ENCODE results near the gene SPATA46. TPM values are rescaled to one million over a fixed set of nuclear protein-coding genes. Genes with fewer than 3 reads are reported as not detected.

The SPATA46 gene
- total and polyA plus RNA-seq, 2 experiments from 2014 or later, result not detected

GRCh38 chr1:162367073-162367472, 9.6 kb downstream of the SPATA46 start (continued):
- TF ChIP-seq CTCF (conservative IDR thresholded peaks at IDR 0.05; ENCODE audit: low read depth in 2 of 2), result no peak
- no peak for TF ChIP-seq ZNF114 (CRISPR knock-in tag; IDR thresholded peaks at IDR 0.05)

GRCh38 chr1:162366671-162367070, 10.0 kb downstream of the SPATA46 start:
- DNase-seq (ENCODE audit: low spot score) (no peak), ATAC-seq (peak; percentile 76)
- no peaks in the 10 kb centered on the region for H3F3A ChIP-seq (replicated peaks; ENCODE audit: low read depth)
- H3K9me2 ChIP-seq (ENCODE audit: insufficient read depth), result no peaks in the 10 kb centered on the region
- H3K9me3 Mint-ChIP-seq, result no peaks in the 10 kb centered on the region
- no peak overlapping the region for H3K4me3 ChIP-seq
- no peaks in the 10 kb centered on the region for H3K27me3 ChIP-seq (ENCODE audit: insufficient read depth)
- no peaks in the 10 kb centered on the region for H4K20me1 ChIP-seq (replicated peaks; ENCODE audit: insufficient read depth)
- no peak overlapping the region for H3K4me3 Mint-ChIP-seq
- H3K36me3 Mint-ChIP-seq (ENCODE audit: low read depth), result peaks cover 20% of the 10 kb centered on the region; the same call in 2 of the 3 replicates
- TF ChIP-seq, protein P1, sequence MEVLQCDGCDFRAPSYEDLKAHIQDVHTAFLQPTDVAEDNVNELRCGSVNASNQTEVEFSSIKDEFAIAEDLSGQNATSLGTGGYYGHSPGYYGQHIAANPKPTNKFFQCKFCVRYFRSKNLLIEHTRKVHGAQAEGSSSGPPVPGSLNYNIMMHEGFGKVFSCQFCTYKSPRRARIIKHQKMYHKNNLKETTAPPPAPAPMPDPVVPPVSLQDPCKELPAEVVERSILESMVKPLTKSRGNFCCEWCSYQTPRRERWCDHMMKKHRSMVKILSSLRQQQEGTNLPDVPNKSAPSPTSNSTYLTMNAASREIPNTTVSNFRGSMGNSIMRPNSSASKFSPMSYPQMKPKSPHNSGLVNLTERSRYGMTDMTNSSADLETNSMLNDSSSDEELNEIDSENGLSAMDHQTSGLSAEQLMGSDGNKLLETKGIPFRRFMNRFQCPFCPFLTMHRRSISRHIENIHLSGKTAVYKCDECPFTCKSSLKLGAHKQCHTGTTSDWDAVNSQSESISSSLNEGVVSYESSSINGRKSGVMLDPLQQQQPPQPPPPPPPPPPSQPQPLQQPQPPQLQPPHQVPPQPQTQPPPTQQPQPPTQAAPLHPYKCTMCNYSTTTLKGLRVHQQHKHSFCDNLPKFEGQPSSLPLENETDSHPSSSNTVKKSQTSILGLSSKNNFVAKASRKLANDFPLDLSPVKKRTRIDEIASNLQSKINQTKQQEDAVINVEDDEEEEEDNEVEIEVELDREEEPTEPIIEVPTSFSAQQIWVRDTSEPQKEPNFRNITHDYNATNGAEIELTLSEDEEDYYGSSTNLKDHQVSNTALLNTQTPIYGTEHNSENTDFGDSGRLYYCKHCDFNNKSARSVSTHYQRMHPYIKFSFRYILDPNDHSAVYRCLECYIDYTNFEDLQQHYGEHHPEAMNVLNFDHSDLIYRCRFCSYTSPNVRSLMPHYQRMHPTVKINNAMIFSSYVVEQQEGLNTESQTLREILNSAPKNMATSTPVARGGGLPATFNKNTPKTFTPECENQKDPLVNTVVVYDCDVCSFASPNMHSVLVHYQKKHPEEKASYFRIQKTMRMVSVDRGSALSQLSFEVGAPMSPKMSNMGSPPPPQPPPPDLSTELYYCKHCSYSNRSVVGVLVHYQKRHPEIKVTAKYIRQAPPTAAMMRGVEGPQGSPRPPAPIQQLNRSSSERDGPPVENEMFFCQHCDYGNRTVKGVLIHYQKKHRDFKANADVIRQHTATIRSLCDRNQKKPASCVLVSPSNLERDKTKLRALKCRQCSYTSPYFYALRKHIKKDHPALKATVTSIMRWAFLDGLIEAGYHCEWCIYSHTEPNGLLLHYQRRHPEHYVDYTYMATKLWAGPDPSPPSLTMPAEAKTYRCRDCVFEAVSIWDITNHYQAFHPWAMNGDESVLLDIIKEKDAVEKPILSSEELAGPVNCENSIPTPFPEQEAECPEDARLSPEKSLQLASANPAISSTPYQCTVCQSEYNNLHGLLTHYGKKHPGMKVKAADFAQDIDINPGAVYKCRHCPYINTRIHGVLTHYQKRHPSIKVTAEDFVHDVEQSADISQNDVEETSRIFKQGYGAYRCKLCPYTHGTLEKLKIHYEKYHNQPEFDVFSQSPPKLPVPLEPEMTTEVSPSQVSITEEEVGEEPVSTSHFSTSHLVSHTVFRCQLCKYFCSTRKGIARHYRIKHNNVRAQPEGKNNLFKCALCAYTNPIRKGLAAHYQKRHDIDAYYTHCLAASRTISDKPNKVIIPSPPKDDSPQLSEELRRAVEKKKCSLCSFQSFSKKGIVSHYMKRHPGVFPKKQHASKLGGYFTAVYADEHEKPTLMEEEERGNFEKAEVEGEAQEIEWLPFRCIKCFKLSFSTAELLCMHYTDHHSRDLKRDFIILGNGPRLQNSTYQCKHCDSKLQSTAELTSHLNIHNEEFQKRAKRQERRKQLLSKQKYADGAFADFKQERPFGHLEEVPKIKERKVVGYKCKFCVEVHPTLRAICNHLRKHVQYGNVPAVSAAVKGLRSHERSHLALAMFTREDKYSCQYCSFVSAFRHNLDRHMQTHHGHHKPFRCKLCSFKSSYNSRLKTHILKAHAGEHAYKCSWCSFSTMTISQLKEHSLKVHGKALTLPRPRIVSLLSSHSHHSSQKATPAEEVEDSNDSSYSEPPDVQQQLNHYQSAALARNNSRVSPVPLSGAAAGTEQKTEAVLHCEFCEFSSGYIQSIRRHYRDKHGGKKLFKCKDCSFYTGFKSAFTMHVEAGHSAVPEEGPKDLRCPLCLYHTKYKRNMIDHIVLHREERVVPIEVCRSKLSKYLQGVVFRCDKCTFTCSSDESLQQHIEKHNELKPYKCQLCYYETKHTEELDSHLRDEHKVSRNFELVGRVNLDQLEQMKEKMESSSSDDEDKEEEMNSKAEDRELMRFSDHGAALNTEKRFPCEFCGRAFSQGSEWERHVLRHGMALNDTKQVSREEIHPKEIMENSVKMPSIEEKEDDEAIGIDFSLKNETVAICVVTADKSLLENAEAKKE (CRISPR knock-in tag; IDR thresholded peaks at IDR 0.05), result no peak
- TF ChIP-seq ZNF114 (CRISPR knock-in tag; IDR thresholded peaks at IDR 0.05) (no peak), CTCF (conservative IDR thresholded peaks at IDR 0.05; ENCODE audit: low read depth in 2 of 2) (no peak), EZH2 (IDR thresholded peaks at IDR 0.05; ENCODE audit: low read depth, unreplicated experiment) (no peak), STAT1 (IDR thresholded peaks at IDR 0.05; ENCODE audit: unreplicated experiment) (no peak), JUNB (IDR thresholded peaks at IDR 0.05; ENCODE audit: unreplicated experiment) (no peak), POLR2AphosphoS5 (IDR thresholded peaks at IDR 0.05; ENCODE audit: low read depth) (no peak), CREB1 (CRISPR knock-in tag; IDR thresholded peaks at IDR 0.05; ENCODE audit: low read depth) (no peak), ZNF331 (CRISPR knock-in tag; IDR thresholded peaks at IDR 0.05; ENCODE audit: low read depth) (no peak)
- TF ChIP-seq, protein P2, sequence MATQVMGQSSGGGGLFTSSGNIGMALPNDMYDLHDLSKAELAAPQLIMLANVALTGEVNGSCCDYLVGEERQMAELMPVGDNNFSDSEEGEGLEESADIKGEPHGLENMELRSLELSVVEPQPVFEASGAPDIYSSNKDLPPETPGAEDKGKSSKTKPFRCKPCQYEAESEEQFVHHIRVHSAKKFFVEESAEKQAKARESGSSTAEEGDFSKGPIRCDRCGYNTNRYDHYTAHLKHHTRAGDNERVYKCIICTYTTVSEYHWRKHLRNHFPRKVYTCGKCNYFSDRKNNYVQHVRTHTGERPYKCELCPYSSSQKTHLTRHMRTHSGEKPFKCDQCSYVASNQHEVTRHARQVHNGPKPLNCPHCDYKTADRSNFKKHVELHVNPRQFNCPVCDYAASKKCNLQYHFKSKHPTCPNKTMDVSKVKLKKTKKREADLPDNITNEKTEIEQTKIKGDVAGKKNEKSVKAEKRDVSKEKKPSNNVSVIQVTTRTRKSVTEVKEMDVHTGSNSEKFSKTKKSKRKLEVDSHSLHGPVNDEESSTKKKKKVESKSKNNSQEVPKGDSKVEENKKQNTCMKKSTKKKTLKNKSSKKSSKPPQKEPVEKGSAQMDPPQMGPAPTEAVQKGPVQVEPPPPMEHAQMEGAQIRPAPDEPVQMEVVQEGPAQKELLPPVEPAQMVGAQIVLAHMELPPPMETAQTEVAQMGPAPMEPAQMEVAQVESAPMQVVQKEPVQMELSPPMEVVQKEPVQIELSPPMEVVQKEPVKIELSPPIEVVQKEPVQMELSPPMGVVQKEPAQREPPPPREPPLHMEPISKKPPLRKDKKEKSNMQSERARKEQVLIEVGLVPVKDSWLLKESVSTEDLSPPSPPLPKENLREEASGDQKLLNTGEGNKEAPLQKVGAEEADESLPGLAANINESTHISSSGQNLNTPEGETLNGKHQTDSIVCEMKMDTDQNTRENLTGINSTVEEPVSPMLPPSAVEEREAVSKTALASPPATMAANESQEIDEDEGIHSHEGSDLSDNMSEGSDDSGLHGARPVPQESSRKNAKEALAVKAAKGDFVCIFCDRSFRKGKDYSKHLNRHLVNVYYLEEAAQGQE (IDR thresholded peaks at IDR 0.05; ENCODE audit: unreplicated experiment), result no peak
- no peaks in the 10 kb centered on the region for H3K36me3 ChIP-seq (ENCODE audit: insufficient read depth)
- no peak overlapping the region for H3K4me2 ChIP-seq
- no peak overlapping the region for H3K27ac ChIP-seq (ENCODE audit: low read depth)
- no peak overlapping the region for H3K27ac Mint-ChIP-seq
- H3K4me1 ChIP-seq (ENCODE audit: insufficient read depth), result no peaks in the 10 kb centered on the region
- peaks cover 14% of the 10 kb centered on the region for H3K27me3 Mint-ChIP-seq (ENCODE audit: insufficient read depth, low read depth, poor library complexity)
- H2AFZ ChIP-seq, result no peak overlapping the region
- H3K4me1 Mint-ChIP-seq, result peaks cover 6% of the 10 kb centered on the region
- no peaks in the 10 kb centered on the region for H3K79me2 ChIP-seq (replicated peaks; ENCODE audit: insufficient read depth)
